ENCODE measurements around the gene SLC26A11. TPM values are rescaled to one million over a fixed set of nuclear protein-coding genes. Genes with fewer than 3 reads are reported as not detected.

SLC26A11 gene
- total and polyA plus RNA-seq, 8 donors: 2.3 to 93.3 (median 7.9) TPM

Other genes starting within 250 kb of the SLC26A11 start
- gene TBC1D16, start 184.6 kb upstream of the SLC26A11 start, total RNA-seq: 10 to 100 TPM; 12.7 to 22.2 (median 21.0) TPM
- 10 to 100 TPM in 1 of 3 donors, 1 to 10 TPM in 2; 3.0 to 17.1 (median 6.6) TPM for gene TBC1D16, start 184.6 kb upstream of the SLC26A11 start, polyA plus RNA-seq
- gene CCDC40, start 183.8 kb upstream of the SLC26A11 start, total RNA-seq: 10 to 100 TPM in 2 of 5 donors, 1 to 10 TPM in 3; 3.5 to 56.2 (median 5.8) TPM
- gene CCDC40, start 183.8 kb upstream of the SLC26A11 start, polyA plus RNA-seq: 1 to 10 TPM in 2 of 3 donors, under 1 TPM in 1; 0.61 to 2.2 (median 1.6) TPM
- gene GAA, start 118.8 kb upstream of the SLC26A11 start, total RNA-seq: 10 to 100 TPM; 15.2 to 63.4 (median 27.2) TPM
- 10 to 100 TPM in 2 of 3 donors, 1 to 10 TPM in 1; 9.6 to 22.2 (median 21.4) TPM for gene GAA, start 118.8 kb upstream of the SLC26A11 start, polyA plus RNA-seq
- 10 to 100 TPM; 17.5 to 78.2 (median 49.7) TPM for gene EIF4A3, start 73.3 kb upstream of the SLC26A11 start, total RNA-seq
- gene EIF4A3, start 73.3 kb upstream of the SLC26A11 start, polyA plus RNA-seq: 10 to 100 TPM; 47.3 to 61.0 (median 48.7) TPM
- gene CARD14, start 50.4 kb upstream of the SLC26A11 start, total RNA-seq: 1 to 10 TPM in 2 of 5 donors, not detected in 3; 2.7 to 3.9 TPM
- gene CARD14, start 50.4 kb upstream of the SLC26A11 start, polyA plus RNA-seq: 10 to 100 TPM in 1 of 3 donors, under 1 TPM in 1, not detected in 1; 0.12 to 10.5 TPM
- gene SGSH, start 94 bp upstream of the SLC26A11 start, total RNA-seq: 100 to 1,000 TPM in 2 of 5 donors, 10 to 100 TPM in 3; 15.8 to 307 (median 54.2) TPM
- 10 to 100 TPM; 15.7 to 30.1 (median 25.2) TPM for gene SGSH, start 94 bp upstream of the SLC26A11 start, polyA plus RNA-seq
- 100 to 1,000 TPM in 4 of 5 donors, 10 to 100 TPM in 1; 84.8 to 358 (median 208) TPM for gene RNF213, start 40.4 kb downstream of the SLC26A11 start, total RNA-seq
- gene RNF213, start 40.4 kb downstream of the SLC26A11 start, polyA plus RNA-seq: 10 to 100 TPM; 12.3 to 29.6 (median 12.4) TPM
- 100 to 1,000 TPM in 1 of 5 donors, 10 to 100 TPM in 2, 1 to 10 TPM in 2; 2.3 to 122 (median 13.0) TPM for gene ENDOV, start 194.7 kb downstream of the SLC26A11 start, total RNA-seq
- gene ENDOV, start 194.7 kb downstream of the SLC26A11 start, polyA plus RNA-seq: 10 to 100 TPM; 11.4 to 17.4 (median 13.4) TPM

Data from stomach (tissue), 8 donors.